Loucy (cell line): Measurements from ENCODE around the gene COBLL1.

ENCODE experiments used
- CTCF ChIP-seq: fragments of 200-600 bp; sonication (generic); conservative IDR thresholded peaks from 2 replicates; pipeline ENCODE4 v1.5.1; 2014; ENCODE audit warnings: mild to moderate bottlenecking, antibody characterized with exemption, low read length
- EZH2phosphoT487 ChIP-seq: fragments of 200-600 bp; IDR thresholded peaks from 2 replicates; pipeline ENCODE4 v1.6.1; 2018; ENCODE audit warnings: antibody characterized with exemption, mild to moderate bottlenecking, moderate library complexity, borderline replicate concordance

GRCh38 chr2:164849506-164849905, 7.9 kb upstream of the COBLL1 start:
- TF ChIP-seq CTCF (no peak), EZH2phosphoT487 (no peak)
